ENCODE data around the gene CRACR2B.

The CRACR2B gene
- long read RNA-seq: 0 reads

GRCh38 chr11:827897-828192 is at the start of gene CRACR2B:
CRACR2B (plus strand) TSS chr11:827919; CDS start chr11:828608, 689 bp downstream.
- Histone ChIP-seq H3K27me3 (ENCODE audit: insufficient read depth, poor library complexity, severe bottlenecking) (peaks cover 9% of the 10 kb centered on the region), H3K4me3 (replicated peaks; ENCODE audit: insufficient read depth, low read length) (peak within 1 kb of the TSS; percentile 46), H3K27ac (replicated peaks) (peak within 1 kb of the TSS; percentile 65)
- TF ChIP-seq GABPA (IDR thresholded peaks at IDR 0.05; ENCODE audit: low read depth): no peak
- no peak for DNase-seq (ENCODE audit: low read depth in 1 of 2, low spot score in 1 of 2)

GRCh38 chr11:778976-779954 is 48.5 kb upstream of the CRACR2B start:
- TF ChIP-seq SPI1 (IDR thresholded peaks at IDR 0.05; ENCODE audit: borderline replicate concordance, low read depth) (no peak), GABPA (IDR thresholded peaks at IDR 0.05; ENCODE audit: low read depth) (no peak), REST (IDR thresholded peaks at IDR 0.05; ENCODE audit: insufficient replicate concordance, low read depth) (no peak), POLR2AphosphoS5 (IDR thresholded peaks at IDR 0.05; ENCODE audit: low read depth) (no peak), CTCF (IDR thresholded peaks at IDR 0.05; ENCODE audit: insufficient read depth, low read length) (no peak)
- no peaks in the 10 kb centered on the region for H3K27me3 ChIP-seq (ENCODE audit: insufficient read depth, poor library complexity, severe bottlenecking)
- H3K27ac ChIP-seq (replicated peaks): no peak overlapping the region
- DNase-seq (ENCODE audit: low read depth in 1 of 2, low spot score in 1 of 2): no peak
- H3K4me3 ChIP-seq (replicated peaks; ENCODE audit: insufficient read depth, low read length): no peak overlapping the region

GRCh38 chr11:779955-780532 is 47.7 kb upstream of the CRACR2B start:
- TF ChIP-seq SPI1 (IDR thresholded peaks at IDR 0.05; ENCODE audit: borderline replicate concordance, low read depth): no peak
- TF ChIP-seq GABPA (IDR thresholded peaks at IDR 0.05; ENCODE audit: low read depth): no peak
- TF ChIP-seq POLR2AphosphoS5 (IDR thresholded peaks at IDR 0.05; ENCODE audit: low read depth): no peak
- no peak for TF ChIP-seq CTCF (IDR thresholded peaks at IDR 0.05; ENCODE audit: insufficient read depth, low read length)
- no peak for TF ChIP-seq REST (IDR thresholded peaks at IDR 0.05; ENCODE audit: insufficient replicate concordance, low read depth)
- H3K4me3 ChIP-seq (replicated peaks; ENCODE audit: insufficient read depth, low read length): no peak overlapping the region
- no peak for DNase-seq (ENCODE audit: low read depth in 1 of 2, low spot score in 1 of 2)
- H3K27me3 ChIP-seq (ENCODE audit: insufficient read depth, poor library complexity, severe bottlenecking): no peaks in the 10 kb centered on the region
- H3K27ac ChIP-seq (replicated peaks): no peak overlapping the region
